HG02571 (cell line): ENCODE results near the gene HLTF.
A peak's percentile ranks its signal among the peaks of the same experiment; 100 is the strongest.

ENCODE experiments used
- ATAC-seq: cut with Tn5 transposase; IDR thresholded peaks from one replicate; pipeline ENCODE4 v1.9.1; 2021; ENCODE audit warnings: mild to moderate bottlenecking, moderate library complexity; ENCODE audit not compliant: unreplicated experiment

The HLTF gene

DNA sequence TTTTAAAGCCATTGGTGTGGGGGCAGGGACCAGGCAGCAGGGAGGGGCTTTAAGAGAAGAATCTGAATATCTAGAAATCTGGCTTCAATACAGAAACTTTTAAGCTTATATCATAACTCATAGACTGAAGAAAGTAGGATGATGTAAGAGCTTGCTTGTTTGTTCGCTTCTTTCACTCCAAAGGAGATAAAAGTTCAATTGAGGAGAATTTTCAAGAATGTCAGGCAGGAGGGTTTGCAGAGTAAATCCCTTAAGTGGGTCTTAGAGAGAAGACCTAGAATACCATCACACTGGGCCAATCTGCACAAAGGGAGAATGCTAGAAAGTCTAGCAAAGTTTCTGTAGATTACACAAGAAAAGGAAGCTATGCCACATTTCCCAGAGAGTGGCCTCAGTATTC is 4.1 kb upstream of the HLTF start:
- ATAC-seq = no peak

DNA sequence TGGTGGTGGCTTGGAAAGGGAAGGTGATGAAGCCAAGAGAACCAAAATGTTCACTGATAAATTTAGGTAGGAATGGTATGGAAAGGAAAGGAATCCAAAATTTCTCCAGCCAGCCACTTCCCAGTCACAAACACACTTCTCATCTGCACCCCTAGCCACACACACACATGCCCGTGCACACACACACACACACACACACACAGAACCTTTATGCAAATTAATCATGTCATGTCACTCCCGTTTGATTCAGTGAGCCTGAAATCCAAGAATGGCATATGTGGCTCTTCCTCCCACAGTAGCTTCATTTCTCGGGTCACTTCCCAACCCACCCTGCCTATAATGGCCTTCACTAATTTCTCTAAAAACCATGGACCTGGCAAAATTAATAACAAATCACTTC is 3.1 kb upstream of the HLTF start:
- ATAC-seq = no peak

DNA sequence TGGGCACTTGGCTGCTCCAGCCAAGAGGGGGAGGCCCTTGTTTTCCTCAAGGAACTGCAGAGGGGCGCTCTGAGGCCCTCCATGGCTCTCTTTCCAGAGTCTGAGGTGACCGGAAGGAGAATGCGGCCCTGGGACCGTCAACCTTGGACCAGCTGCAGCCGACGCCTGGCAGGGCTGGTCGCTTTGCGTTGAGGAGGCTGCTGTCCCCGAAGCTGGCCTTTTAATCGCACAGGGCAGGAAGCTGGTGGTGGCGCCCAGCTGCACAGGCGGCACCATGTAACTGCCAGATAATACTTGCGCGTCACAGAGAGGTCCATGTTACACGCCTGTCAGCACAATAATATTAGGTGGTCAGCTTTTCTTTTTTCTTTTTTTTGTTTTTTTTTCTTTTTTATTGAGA is 875 bp upstream of the HLTF start:
- ATAC-seq = no peak

DNA sequence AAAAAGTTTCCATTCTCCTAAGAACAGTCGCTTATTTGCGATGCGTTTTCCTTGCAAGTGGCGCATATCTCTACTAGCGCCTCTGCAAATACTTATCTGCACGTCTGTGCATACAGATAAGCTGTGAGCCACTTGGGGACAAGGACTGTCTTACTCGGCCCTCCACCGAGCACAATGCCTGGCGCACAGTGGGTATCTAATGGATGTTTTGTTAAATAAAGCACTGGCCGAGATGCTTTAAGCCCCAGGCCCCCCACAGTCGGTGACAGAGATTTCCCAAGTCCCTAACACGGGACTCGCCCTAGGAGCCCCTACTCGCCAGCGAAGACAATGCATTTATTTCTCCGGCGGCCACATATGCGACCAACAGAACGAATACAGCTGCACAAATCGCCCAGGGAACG is 503 bp downstream of the HLTF start:
- peak; percentile 36 for ATAC-seq

DNA sequence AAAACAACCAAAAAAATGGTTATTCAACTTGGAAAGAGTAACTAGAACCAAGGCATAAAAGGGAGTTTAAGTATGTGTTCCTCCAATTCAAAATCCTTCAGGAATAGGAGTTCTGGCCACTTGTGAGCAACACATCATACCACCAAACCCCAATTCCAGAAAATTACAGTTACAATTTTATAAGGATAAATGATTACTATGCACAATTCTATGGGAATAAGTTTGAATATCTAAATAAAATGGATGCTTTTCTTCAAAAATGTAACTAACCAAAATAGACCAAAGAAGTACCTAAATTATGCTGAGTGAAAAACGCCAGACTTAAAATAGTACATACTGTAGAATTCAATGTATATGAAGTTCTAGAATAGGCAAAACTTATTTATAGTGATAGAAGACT is 4.6 kb downstream of the HLTF start:
- no peak for ATAC-seq

DNA sequence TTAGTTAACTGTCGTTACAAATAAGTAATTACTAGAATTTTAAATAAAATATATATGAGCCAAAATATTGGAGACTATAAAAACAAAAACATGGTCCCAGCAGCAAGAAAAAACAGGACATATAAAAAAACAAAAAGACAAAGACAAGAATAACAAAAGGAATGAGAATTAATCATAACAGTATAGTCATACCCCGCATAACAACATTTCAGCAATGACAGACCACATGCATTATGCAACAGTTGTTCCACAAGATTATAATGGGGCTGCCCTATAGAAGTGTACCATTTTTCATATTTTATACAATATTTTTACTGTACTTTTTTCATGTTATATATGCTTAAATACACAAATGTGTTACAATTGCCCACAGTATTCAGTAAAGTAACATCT is 5.6 kb downstream of the HLTF start:
- ATAC-seq = no peak

DNA sequence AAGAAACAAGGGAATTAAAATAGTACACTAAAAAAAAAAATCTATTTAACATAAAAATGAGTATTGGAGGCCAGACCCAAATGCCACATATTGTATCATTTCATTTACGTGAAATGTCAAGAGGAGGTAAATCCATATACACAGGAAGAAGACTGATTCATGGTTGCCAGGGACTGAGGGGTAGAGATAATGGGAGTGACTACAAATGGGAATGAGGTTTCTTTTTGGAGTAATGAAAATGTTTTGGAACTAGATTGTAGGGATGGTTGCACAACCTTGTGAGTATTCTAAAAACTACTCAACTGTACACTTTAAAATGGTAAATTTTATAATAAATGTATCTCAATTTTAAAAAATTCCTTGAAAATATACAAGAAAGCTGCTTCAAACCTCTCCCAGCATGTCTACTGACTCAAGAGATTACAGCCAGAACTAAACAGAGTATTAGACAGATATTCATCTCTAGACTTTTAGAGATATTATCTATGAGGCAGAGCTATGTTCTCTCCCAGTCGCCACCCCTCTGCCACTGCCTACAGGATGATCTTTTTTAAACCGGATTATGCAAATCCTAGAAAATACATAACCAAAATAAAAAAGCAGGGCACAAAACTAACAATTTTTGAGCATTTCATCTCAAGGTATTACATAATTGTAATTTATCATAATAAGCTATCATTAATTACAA is 6.2 kb downstream of the HLTF start:
- ATAC-seq = no peak

DNA sequence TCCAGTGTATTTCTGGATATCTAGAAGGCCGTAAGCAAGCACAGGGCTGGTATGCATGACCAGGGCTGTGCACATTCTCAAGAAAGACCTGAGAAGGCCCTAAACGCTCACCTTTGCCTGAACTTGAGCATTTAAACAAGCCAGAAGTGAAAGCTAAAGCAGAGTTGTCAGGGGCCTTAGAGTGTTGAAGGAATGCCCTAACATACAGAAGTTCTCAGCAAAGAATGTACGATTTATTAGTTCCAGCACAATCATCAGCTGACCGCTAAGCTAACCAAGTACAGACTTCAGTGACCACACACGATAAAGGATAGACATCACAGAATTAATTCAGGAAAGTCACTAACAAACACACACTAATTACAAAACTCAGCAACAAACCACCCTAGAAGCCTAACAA is 8.7 kb downstream of the HLTF start:
- no peak for ATAC-seq

DNA sequence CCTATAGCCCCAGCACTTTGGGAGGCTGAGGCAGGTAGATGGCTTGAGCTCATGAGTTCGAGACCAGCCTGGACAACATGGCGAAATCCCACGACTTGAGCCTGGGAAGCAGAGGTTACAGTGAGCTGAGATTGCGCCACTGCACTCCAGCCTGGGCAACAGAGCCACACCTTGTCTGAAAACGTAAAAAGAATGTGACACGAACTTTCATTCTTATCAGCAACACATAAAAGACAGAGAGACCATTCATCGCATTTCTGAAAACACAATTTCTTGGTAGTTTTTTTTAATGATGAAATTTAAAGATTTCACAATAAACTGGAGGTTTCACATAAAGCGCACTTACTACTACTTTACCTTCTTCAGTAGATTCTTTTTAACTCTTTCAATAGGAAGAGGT is 18.4 kb downstream of the HLTF start:
- no peak for ATAC-seq

DNA sequence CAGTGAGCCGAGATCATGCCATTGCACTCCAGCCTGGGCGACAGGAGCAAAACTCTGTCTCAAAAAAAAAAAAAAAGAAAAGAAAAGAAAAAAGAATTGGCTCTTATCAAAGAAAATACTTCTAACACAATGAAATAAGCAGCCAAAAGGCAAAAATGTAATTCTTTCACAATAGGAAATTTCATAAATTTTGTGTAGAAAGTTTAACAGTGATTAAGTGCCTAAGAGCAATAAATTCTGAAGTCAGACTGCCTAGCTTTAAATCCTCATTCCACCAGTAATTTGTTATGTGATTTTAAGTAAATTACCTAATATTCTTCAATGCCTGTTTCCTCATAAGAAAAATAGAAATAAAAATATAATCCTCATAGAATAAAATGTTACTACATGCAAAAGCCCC is 24.6 kb downstream of the HLTF start:
- no peak for ATAC-seq

DNA sequence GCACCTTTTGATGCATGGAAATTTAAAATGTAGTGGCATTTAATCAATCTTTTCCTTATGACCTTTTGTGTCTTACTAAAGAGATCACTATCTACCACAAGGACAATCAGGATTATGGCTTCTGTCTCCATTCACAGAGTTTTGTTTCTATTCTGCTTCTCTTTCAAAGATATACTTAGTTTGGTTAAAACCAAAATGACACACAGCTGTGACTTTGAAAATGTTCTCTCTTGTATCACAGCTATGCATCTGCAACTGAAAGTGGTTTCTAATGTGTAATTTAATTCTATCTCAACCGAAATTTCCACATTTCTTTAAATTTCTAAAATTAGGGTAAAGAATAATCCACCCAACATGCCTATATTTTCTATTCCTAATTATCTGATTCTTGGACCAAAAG is 27.7 kb downstream of the HLTF start:
- ATAC-seq = peak; percentile 82

DNA sequence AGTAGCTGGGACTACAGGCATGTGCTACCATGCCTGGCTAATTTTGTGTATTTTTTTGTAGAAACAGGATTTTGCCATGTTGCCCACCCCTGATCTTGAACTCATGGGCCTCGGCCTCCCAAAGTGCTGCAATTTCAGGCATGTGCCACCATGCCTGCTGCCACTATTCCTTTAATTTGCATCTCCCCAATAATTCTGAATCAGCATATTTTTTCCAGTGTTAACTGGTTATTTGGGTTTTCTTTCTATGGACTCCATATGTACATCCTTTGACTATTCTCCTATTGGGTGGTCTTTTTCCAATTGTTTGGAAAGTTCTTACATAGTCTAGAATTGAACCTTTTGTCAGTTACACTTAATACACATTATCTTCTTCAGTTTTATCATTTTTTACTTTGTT is 28.1 kb downstream of the HLTF start:
- ATAC-seq = no peak

DNA sequence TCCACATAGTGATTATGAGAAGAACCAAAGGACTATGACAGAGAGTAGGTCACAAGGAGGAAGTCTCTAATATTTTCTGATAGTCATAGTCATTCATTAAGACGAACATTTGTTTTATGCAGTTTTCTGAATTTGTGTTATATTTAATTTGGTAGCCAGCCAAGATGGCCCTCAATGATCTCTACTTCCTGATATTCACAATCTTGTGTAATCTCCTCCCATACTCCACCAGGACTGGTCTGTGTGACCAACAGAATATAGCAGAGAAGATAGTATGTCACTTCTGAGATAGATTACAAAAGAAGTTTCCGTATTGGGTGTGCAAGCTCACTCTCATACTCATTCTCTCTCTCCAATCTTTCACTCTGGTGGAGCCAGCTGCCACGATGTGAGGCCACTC is 30.8 kb downstream of the HLTF start:
- no peak for ATAC-seq

DNA sequence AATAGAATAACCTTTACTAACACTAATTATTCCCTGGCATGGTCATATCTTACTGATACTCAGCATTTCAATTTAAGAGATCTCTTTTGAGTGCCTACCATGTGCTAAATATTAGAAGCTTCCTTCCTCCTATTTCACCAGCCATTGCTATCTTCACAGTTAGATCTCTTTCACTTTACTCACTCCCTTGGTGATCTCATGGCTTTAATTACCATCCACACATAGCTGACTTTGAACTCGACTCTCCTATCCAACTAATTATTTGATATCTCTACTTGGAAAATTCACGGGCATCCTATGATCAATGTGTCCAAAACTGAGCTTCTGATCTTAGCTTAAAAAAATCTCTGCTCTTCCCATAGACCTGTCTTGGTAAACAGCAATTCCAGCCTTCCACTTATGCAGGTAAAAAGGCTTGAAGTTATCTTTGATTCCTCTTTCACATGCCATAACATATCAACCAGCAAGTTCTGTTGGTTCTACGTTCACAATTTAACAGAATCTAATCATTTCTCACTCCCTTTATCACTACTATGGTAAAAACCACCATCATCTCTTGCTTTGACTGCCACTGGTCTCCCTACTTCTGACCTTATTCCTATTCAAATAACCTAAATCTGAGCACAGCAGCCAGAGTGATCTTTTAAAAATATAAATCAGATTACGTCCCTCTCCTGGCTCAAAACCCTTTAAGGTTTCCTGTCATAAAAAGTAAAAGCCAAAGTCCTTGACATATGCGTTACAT is 41.8 kb downstream of the HLTF start:
- no peak for ATAC-seq

DNA sequence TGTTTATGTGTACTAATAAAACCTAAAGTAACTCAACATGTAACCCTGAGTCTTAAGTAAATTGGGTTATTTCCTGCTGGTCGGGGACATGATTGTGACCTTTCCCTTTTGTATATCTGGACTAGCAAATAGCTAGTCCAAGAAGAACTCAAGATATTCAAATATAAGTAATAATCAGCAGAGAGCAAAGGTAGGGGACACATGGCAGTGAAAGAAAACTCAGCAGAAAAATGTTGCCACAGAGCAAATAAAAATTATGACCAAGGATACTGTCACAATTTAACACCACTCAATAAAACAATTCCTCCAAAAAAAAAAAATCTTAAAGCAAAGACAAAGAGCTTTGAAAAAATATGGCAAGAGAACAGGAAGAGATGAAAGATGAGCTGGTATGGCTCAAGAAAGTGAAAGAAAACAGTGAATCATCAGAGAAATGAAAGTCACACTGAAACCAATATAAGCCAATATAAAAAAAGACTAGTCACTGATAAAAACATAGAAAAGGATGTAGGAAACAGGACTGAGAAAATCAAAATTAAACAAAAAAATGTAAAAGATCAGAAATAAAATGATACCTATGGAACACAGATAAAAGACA is 43.4 kb downstream of the HLTF start:
- ATAC-seq = peak; percentile 88

DNA sequence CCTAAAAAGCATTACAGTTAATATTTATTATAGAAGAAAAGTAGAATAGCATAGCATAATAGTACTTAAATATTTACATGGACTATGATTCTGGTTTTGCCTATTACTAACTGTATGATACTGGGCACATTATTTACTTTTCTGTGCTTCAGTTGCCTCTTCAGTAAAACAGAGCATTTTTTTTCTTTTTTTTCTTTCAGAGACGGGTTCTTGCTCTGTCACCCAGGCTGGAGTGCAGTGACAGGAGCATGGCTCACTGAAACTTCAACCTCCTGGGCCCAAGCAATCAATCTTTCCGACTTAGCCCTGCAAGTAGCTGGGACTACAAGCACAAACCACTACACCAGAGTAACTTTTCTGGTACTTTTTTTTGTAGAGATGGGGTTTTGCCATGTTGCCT is 48.0 kb downstream of the HLTF start:
- ATAC-seq = no peak

DNA sequence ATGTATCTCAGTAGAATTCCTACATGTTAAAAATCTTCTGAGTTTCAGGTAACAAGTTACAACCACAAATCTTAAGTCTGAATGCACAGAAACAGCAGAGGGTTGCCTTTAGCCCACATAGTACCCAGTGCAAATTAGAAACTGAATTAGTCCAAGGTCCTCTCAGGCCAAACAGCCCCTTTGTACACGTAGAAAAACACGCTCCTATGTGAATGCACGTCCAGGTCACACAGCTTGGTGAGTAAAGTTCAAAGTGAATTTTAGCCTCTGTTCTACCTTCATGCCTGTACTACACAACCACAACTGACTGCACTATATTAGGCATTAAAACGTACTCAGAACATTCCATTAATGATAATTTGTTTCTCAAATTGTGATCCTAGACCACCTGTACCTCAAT is 48.6 kb downstream of the HLTF start:
- no peak for ATAC-seq

DNA sequence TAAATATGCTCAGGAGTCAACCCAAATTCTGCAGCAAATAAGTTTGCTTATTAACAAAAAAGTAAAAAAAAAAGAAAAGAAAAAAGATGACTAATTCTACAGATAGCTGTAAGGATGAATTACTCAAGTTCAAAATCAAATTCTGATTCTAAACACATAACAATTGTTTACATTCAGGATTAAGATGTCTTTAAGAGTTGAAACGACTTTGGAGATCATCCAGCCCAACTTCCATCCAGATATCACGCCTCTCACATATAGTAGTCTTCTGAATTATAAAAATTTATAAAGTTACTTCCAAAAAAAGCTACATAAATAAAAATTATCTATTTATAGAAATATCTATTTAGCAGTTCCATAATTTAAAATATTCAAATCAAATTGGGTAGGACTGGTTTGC is 55.2 kb downstream of the HLTF start:
- ATAC-seq = no peak

DNA sequence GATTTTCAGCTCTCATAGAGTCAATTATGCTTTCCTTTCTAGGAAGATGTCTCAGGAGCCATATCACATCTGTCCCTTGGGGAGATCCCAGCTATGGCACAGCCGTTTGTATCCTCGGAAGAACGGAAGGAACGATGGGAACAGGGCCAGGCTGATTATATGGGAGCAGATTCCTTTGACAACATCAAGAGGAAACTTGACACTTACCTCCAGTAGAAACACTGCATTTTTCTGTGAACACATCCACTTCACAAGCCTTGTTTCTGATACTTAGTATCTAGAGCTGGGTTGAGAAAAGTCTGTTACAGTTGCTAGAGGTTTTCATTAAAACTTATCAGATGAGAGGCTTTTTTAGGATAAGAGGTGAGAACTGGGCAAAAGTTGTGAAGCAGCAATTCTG is 59.6 kb downstream of the HLTF start:
- no peak for ATAC-seq

DNA sequence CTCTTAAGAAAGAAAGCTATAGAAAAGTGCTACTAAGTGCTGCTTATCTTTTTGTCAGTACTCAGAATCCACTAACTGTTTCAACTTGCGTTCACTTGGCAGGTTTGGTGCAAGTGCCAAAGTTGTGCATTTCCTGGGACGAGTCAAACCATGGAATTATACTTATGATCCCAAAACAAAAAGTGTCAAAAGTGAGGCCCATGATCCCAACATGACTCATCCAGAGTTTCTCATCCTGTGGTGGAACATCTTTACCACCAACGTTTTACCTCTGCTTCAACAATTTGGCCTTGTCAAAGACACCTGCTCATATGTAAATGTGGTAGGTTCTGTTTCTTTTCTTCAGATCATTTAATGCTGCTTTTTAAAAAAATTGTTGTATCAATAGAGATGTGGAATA is 62.4 kb downstream of the HLTF start:
- no peak for ATAC-seq

DNA sequence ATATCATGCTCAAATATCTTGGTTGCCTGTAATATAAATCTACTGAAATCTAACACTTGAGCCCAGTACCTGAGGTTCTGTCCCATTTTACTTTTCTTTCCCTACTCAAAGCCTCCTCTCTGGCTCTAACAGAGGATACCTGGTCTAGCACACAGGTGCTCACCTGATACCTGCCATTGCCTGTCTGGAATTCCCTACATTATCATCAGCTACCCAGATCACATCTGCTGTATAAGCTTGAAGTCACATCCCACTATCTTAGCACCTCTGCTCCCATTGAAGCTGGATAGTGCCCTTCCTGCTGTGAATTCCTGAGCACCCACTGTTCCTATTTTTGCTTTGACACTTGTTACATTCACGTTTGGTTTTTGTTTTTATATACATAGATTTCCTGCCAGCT is 64.5 kb downstream of the HLTF start:
- ATAC-seq = no peak

DNA sequence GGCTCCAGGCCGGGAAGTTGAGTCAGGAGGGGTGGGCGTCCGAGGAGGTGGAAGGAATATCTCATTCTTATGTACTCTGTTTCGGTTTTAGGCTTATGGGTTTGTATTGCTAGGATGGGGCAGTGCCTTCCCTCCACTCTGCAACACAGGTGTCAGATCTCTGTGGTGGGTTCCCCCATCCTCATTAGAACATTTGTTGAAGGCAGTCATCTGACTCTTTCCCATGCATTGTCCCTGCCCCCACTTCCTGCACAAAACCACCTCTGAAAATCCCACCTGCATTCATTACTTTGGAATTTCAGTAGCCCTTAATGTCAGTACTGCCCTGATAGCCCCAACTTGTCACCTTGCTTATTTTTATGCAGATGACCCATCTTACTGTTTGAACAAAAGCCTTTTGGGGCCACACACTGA is 65.5 kb downstream of the HLTF start:
- ATAC-seq = no peak
